Activated CD8-positive, alpha-beta memory T cell treated with anti-CD3 and anti-CD28 coated beads, Interleukin-2, amount 10 ng/mL, durations not matched to agents 7 days and 5 days (primary cell): ENCODE measurements around the gene SETD3. TPM values are rescaled to one million over a fixed set of nuclear protein-coding genes. Genes with fewer than 3 reads are reported as not detected.
A peak's percentile ranks its signal among the peaks of the same experiment; 100 is the strongest.

ENCODE experiments used
- ATAC-seq: fragments of 150-1000 bp; cut with Tn5 transposase; one replicate; pipeline ENCODE4 v1.10.0; 2021; ENCODE audit warnings: moderate library complexity
- CTCF ChIA-PET: fragments of 350-600 bp; sonication (Branson Sonifier 250); formaldehyde crosslinking; loops from one replicate; lab custom pipeline; 2021; ENCODE audit warnings: antibody characterized with exemption; lab: Charles Lee
- DNase-seq: peaks from one replicate; pipeline ENCODE4 v3.0.0-alpha.2; 2020
- H3K27ac Mint-ChIP-seq: one replicate; pipeline ENCODE4 v1.8.0; 2021; ENCODE audit warnings: mild to moderate bottlenecking, mixed read lengths
- H3K27me3 Mint-ChIP-seq: one replicate; pipeline ENCODE4 v1.8.0; 2021; ENCODE audit warnings: mixed read lengths
- H3K36me3 Mint-ChIP-seq: one replicate; pipeline ENCODE4 v1.8.0; 2021; ENCODE audit warnings: mild to moderate bottlenecking, mixed read lengths
- H3K4me1 Mint-ChIP-seq: one replicate; pipeline ENCODE4 v1.8.0; 2021; ENCODE audit warnings: mixed read lengths
- H3K4me3 Mint-ChIP-seq: one replicate; pipeline ENCODE4 v1.8.0; 2021; ENCODE audit warnings: mild to moderate bottlenecking, moderate library complexity, mixed read lengths
- H3K9me3 Mint-ChIP-seq: one replicate; pipeline ENCODE4 v1.8.0; 2022; ENCODE audit warnings: low read depth, mixed read lengths
- total RNA-seq, 2 experiments: library from RNA; stranded (reverse); gene quantifications; one replicate each; pipeline ENCODE4 v1.2.3, GENCODE V29; 2021

Gene SETD3
- total RNA-seq, 2 experiments from 2014 or later = 53.9 to 61.4 TPM

- Mint-ChIP-seq H3K36me3 (peaks cover 45% of the 10 kb centered on the region), H3K27ac (no peak overlapping the region), H3K9me3 (peaks cover 12% of the 10 kb centered on the region), H3K4me3 (no peak overlapping the region), H3K27me3 (no peaks in the 10 kb centered on the region), H3K4me1 (peaks cover 2% of the 10 kb centered on the region)
- DNase-seq (no peak), ATAC-seq (no peak)
- CTCF ChIA-PET = interaction anchor here (0.9 to 2.9 kb wide), 2 partner anchors 12 to 39 kb away, joined by 3 to 15 read pairs; no protein-coding TSS in a partner anchor
Measured at GRCh38 chr14:99427632-99428300, 52.9 kb downstream of the SETD3 start.

GRCh38 chr14:99426813-99427346 lies 53.8 kb downstream of the SETD3 start:
- Mint-ChIP-seq H3K27me3 (no peaks in the 10 kb centered on the region), H3K4me1 (peaks cover 2% of the 10 kb centered on the region), H3K9me3 (peaks cover 12% of the 10 kb centered on the region), H3K27ac (no peak overlapping the region), H3K4me3 (no peak overlapping the region), H3K36me3 (peaks cover 43% of the 10 kb centered on the region)
- DNase-seq (no peak), ATAC-seq (no peak)
- CTCF ChIA-PET = interaction anchor here (0.9 to 2.9 kb wide), 2 partner anchors 11 to 38 kb away, joined by 3 to 15 read pairs; no protein-coding TSS in a partner anchor

GRCh38 chr14:99426265-99426664 lies 54.4 kb downstream of the SETD3 start:
- no peak for DNase-seq
- H3K4me1 Mint-ChIP-seq = peaks cover 2% of the 10 kb centered on the region
- CTCF ChIA-PET = interaction anchor here (2.9 kb wide), 1 partner anchor 10 kb away, joined by 15 read pairs; no protein-coding TSS in a partner anchor
- no peak overlapping the region for H3K27ac Mint-ChIP-seq
- peaks cover 38% of the 10 kb centered on the region for H3K36me3 Mint-ChIP-seq
- H3K4me3 Mint-ChIP-seq = no peak overlapping the region
- no peak for ATAC-seq
- no peaks in the 10 kb centered on the region for H3K27me3 Mint-ChIP-seq
- H3K9me3 Mint-ChIP-seq = peaks cover 12% of the 10 kb centered on the region

- no peak for DNase-seq
- no peak overlapping the region for H3K27ac Mint-ChIP-seq
- CTCF ChIA-PET = interaction anchor here (1.2 to 2.9 kb wide), 2 partner anchors 9 kb away, joined by 5 to 15 read pairs; no protein-coding TSS in a partner anchor
- ATAC-seq = no peak
- H3K4me1 Mint-ChIP-seq = peaks cover 2% of the 10 kb centered on the region
- H3K9me3 Mint-ChIP-seq = peaks cover 10% of the 10 kb centered on the region
- peaks cover 29% of the 10 kb centered on the region for H3K36me3 Mint-ChIP-seq
- H3K27me3 Mint-ChIP-seq = no peaks in the 10 kb centered on the region
- no peak overlapping the region for H3K4me3 Mint-ChIP-seq
Measured at GRCh38 chr14:99425272-99425681, 55.4 kb downstream of the SETD3 start.

- no peak overlapping the region for H3K4me3 Mint-ChIP-seq
Measured at GRCh38 chr14:99424306-99424877, 56.3 kb downstream of the SETD3 start.

GRCh38 chr14:99423434-99423833 lies 57.2 kb downstream of the SETD3 start:
- H3K36me3 Mint-ChIP-seq = peaks cover 15% of the 10 kb centered on the region
- H3K4me3 Mint-ChIP-seq = no peak overlapping the region
- H3K9me3 Mint-ChIP-seq = peaks cover 3% of the 10 kb centered on the region
- no peak for DNase-seq
- CTCF ChIA-PET = interaction anchor here (0.7 to 2.1 kb wide), 2 partner anchors 34 to 104 kb away, joined by 3 to 5 read pairs; no protein-coding TSS in a partner anchor
- H3K27me3 Mint-ChIP-seq = no peaks in the 10 kb centered on the region
- H3K27ac Mint-ChIP-seq = no peak overlapping the region
- no peak for ATAC-seq
- peaks cover 2% of the 10 kb centered on the region for H3K4me1 Mint-ChIP-seq

More at GRCh38 chr14:99424306-99424877, 56.3 kb downstream of the SETD3 start:
- Mint-ChIP-seq H3K36me3 (peaks cover 22% of the 10 kb centered on the region), H3K27me3 (no peaks in the 10 kb centered on the region), H3K4me1 (peaks cover 2% of the 10 kb centered on the region), H3K9me3 (peaks cover 10% of the 10 kb centered on the region), H3K27ac (no peak overlapping the region)
- CTCF ChIA-PET = interaction anchor here (1.2 kb wide), 1 partner anchor 8 kb away, joined by 5 read pairs; no protein-coding TSS in a partner anchor
- ATAC-seq (no peak), DNase-seq (no peak)

- H3K36me3 Mint-ChIP-seq = peaks cover 5% of the 10 kb centered on the region
Measured at GRCh38 chr14:99422228-99423010, 58.2 kb downstream of the SETD3 start.

GRCh38 chr14:99420711-99421110 lies 59.9 kb downstream of the SETD3 start:
- peaks cover 3% of the 10 kb centered on the region for H3K36me3 Mint-ChIP-seq
- H3K4me1 Mint-ChIP-seq = peaks cover 7% of the 10 kb centered on the region
- no peaks in the 10 kb centered on the region for H3K27me3 Mint-ChIP-seq
- DNase-seq (no peak), ATAC-seq (no peak)
- CTCF ChIA-PET = interaction anchor here (10.0 kb wide), 1 partner anchor 29 kb away, joined by 158 read pairs; no protein-coding TSS in a partner anchor
- no peaks in the 10 kb centered on the region for H3K9me3 Mint-ChIP-seq
- H3K4me3 Mint-ChIP-seq = no peak overlapping the region
- no peak overlapping the region for H3K27ac Mint-ChIP-seq

More at GRCh38 chr14:99422228-99423010, 58.2 kb downstream of the SETD3 start:
- Mint-ChIP-seq H3K4me3 (no peak overlapping the region), H3K27ac (no peak overlapping the region), H3K4me1 (peaks cover 7% of the 10 kb centered on the region), H3K9me3 (no peaks in the 10 kb centered on the region), H3K27me3 (no peaks in the 10 kb centered on the region)
- ATAC-seq = no peak
- CTCF ChIA-PET = interaction anchor here (0.7 to 2.1 kb wide), 3 partner anchors 10 to 103 kb away, joined by 3 to 5 read pairs (median 3); no protein-coding TSS in a partner anchor
- no peak for DNase-seq

- H3K27ac Mint-ChIP-seq = no peak overlapping the region
- peaks cover 3% of the 10 kb centered on the region for H3K36me3 Mint-ChIP-seq
- CTCF ChIA-PET = interaction anchor here (10.0 kb wide), 1 partner anchor 28 kb away, joined by 158 read pairs; no protein-coding TSS in a partner anchor
- H3K9me3 Mint-ChIP-seq = no peaks in the 10 kb centered on the region
- H3K4me1 Mint-ChIP-seq = peaks cover 12% of the 10 kb centered on the region
- no peak for ATAC-seq
- no peak for DNase-seq
- no peak overlapping the region for H3K4me3 Mint-ChIP-seq
- H3K27me3 Mint-ChIP-seq = no peaks in the 10 kb centered on the region
Measured at GRCh38 chr14:99419905-99420304, 60.8 kb downstream of the SETD3 start.

- Mint-ChIP-seq H3K4me1 (peaks cover 15% of the 10 kb centered on the region), H3K9me3 (no peaks in the 10 kb centered on the region)
Measured at GRCh38 chr14:99418242-99418641, 62.4 kb downstream of the SETD3 start.

GRCh38 chr14:99416909-99417308 lies 63.8 kb downstream of the SETD3 start:
- H3K27ac Mint-ChIP-seq = no peak overlapping the region
- ATAC-seq (no peak), DNase-seq (no peak)
- no peaks in the 10 kb centered on the region for H3K27me3 Mint-ChIP-seq
- peaks cover 28% of the 10 kb centered on the region for H3K4me1 Mint-ChIP-seq
- H3K9me3 Mint-ChIP-seq = no peaks in the 10 kb centered on the region
- CTCF ChIA-PET = interaction anchor here (1.3 to 10.0 kb wide), 8 partner anchors 10 to 140 kb away, joined by 3 to 158 read pairs (median 16); no protein-coding TSS in a partner anchor
- no peak overlapping the region for H3K4me3 Mint-ChIP-seq
- peaks cover 13% of the 10 kb centered on the region for H3K36me3 Mint-ChIP-seq

More at GRCh38 chr14:99418242-99418641, 62.4 kb downstream of the SETD3 start:
- ATAC-seq = no peak
- CTCF ChIA-PET = interaction anchor here (0.8 to 10.0 kb wide), 3 partner anchors 26 to 99 kb away, joined by 3 to 158 read pairs (median 56); no protein-coding TSS in a partner anchor
- peaks cover 6% of the 10 kb centered on the region for H3K36me3 Mint-ChIP-seq
- DNase-seq = no peak
- H3K4me3 Mint-ChIP-seq = no peak overlapping the region
- H3K27ac Mint-ChIP-seq = no peak overlapping the region
- no peaks in the 10 kb centered on the region for H3K27me3 Mint-ChIP-seq

GRCh38 chr14:99415496-99416281 lies 65.0 kb downstream of the SETD3 start:
- H3K4me1 Mint-ChIP-seq = peaks cover 30% of the 10 kb centered on the region
- ATAC-seq = peak; percentile 98
- no peaks in the 10 kb centered on the region for H3K9me3 Mint-ChIP-seq
- H3K36me3 Mint-ChIP-seq = peaks cover 15% of the 10 kb centered on the region
- no peak overlapping the region for H3K4me3 Mint-ChIP-seq
- no peaks in the 10 kb centered on the region for H3K27me3 Mint-ChIP-seq
- peak; percentile 79 for DNase-seq
- H3K27ac Mint-ChIP-seq = no peak overlapping the region
- CTCF ChIA-PET = interaction anchor here (0.7 to 10.0 kb wide), 22 partner anchors 9 to 1273 kb away, joined by 3 to 158 read pairs (median 5); partner anchors contain the start of genes CCNK and SETD3
